H1 (cell line): ENCODE results near the gene CCDC197.

ENCODE experiments used
- BACH1 ChIP-seq: IDR thresholded peaks from 2 replicates; pipeline ENCODE4 v1.6.1; 2012; ENCODE audit warnings: low read length, improper control_type of control experiment
- CHD2 ChIP-seq: IDR thresholded peaks from 2 replicates; pipeline ENCODE4 v1.6.1; 2012; ENCODE audit warnings: low read length, improper control_type of control experiment
- KDM1A ChIP-seq: fragments of 200-600, 300-600 bp; sonication (generic); IDR thresholded peaks from 2 replicates; pipeline ENCODE4 v1.7.1; 2016; ENCODE audit warnings: mild to moderate bottlenecking, low read length, borderline replicate concordance
- NRF1 ChIP-seq: IDR thresholded peaks from 2 replicates; pipeline ENCODE4 v1.6.1; 2011; ENCODE audit warnings: mild to moderate bottlenecking, low read depth, low read length, improper control_type of control experiment
- PHF8 ChIP-seq: fragments of 200-600 bp; sonication (generic); conservative IDR thresholded peaks from 2 replicates; pipeline ENCODE4 v1.7.1; 2012; ENCODE audit warnings: low read depth, mild to moderate bottlenecking, inconsistent platforms, low read length, moderate library complexity
- POLR2A ChIP-seq, 2 experiments: IDR thresholded peaks; 1 replicate in 1 of 2; 2 replicates in 1 of 2; pipeline ENCODE4 v1.6.1; 2011; ENCODE audit warnings: low read depth in 2 of 2, low read length in 2 of 2, mild to moderate bottlenecking in 2 of 2; ENCODE audit errors: control extremely low read depth in 1 of 2
- TF ChIP-seq, protein P1 (sequence below), 3 experiments: IDR thresholded peaks; 1 replicate in 2 of 3; 2 replicates in 1 of 3; pipeline versions ENCODE4 v1.5.1 to v1.6.1; 2011; ENCODE audit warnings: low read length in 3 of 3, mild to moderate bottlenecking in 3 of 3, inconsistent platforms in 2 of 3, low read depth in 1 of 3, moderate library complexity in 1 of 3; ENCODE audit not compliant: insufficient read depth in 1 of 3; ENCODE audit errors: control extremely low read depth in 1 of 3

DNA sequence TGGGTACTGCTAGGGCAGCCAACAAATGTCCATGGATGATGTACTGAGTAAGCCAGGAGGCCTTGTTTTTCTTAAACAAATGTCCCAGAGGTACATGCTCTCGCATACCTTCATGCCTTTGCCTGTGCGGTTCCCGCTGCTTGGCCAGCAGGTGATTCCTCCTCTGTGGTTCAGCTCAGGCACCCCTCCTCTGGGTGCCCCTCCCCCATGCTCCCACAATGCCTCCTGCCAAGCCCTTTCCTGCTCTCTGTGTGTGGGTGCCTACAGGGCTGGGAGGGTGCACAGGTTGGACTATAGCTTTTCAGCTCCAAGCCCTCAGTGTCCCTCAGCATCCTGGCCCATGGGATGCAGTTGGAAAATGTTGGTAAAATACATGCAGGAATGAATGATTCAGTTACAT is 44.3 kb upstream of the CCDC197 start:
- no peak for TF ChIP-seq NRF1
- TF ChIP-seq CHD2 = no peak
- no peak for TF ChIP-seq BACH1
- TF ChIP-seq POLR2A (IDR thresholded peaks at IDR 0.05; ENCODE audit: control extremely low read depth in 1 of 2, low read depth in 2 of 2, low read length in 2 of 2) = no peak
- no peak for TF ChIP-seq PHF8
- TF ChIP-seq, protein P1, sequence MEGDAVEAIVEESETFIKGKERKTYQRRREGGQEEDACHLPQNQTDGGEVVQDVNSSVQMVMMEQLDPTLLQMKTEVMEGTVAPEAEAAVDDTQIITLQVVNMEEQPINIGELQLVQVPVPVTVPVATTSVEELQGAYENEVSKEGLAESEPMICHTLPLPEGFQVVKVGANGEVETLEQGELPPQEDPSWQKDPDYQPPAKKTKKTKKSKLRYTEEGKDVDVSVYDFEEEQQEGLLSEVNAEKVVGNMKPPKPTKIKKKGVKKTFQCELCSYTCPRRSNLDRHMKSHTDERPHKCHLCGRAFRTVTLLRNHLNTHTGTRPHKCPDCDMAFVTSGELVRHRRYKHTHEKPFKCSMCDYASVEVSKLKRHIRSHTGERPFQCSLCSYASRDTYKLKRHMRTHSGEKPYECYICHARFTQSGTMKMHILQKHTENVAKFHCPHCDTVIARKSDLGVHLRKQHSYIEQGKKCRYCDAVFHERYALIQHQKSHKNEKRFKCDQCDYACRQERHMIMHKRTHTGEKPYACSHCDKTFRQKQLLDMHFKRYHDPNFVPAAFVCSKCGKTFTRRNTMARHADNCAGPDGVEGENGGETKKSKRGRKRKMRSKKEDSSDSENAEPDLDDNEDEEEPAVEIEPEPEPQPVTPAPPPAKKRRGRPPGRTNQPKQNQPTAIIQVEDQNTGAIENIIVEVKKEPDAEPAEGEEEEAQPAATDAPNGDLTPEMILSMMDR (IDR thresholded peaks at IDR 0.05; ENCODE audit: control extremely low read depth in 1 of 3, insufficient read depth in 1 of 3, low read depth in 1 of 3, low read length in 3 of 3) = no peak
- TF ChIP-seq KDM1A = no peak
